Astrocyte (in vitro differentiated cells and primary cell): ENCODE data around the gene ISLR.

Experiments
- CTCF ChIP-seq: IDR thresholded peaks from 2 replicates; pipeline ENCODE4 v1.5.1; 2011; ENCODE audit warnings: low read depth, mild to moderate bottlenecking, inconsistent platforms, low read length, moderate library complexity; ENCODE audit not compliant: insufficient read depth
- EZH2 ChIP-seq: IDR thresholded peaks from 2 replicates; pipeline ENCODE4 v1.6.1; 2012; ENCODE audit warnings: mild to moderate bottlenecking, low read length, inconsistent platforms; ENCODE audit not compliant: insufficient read depth

DNA sequence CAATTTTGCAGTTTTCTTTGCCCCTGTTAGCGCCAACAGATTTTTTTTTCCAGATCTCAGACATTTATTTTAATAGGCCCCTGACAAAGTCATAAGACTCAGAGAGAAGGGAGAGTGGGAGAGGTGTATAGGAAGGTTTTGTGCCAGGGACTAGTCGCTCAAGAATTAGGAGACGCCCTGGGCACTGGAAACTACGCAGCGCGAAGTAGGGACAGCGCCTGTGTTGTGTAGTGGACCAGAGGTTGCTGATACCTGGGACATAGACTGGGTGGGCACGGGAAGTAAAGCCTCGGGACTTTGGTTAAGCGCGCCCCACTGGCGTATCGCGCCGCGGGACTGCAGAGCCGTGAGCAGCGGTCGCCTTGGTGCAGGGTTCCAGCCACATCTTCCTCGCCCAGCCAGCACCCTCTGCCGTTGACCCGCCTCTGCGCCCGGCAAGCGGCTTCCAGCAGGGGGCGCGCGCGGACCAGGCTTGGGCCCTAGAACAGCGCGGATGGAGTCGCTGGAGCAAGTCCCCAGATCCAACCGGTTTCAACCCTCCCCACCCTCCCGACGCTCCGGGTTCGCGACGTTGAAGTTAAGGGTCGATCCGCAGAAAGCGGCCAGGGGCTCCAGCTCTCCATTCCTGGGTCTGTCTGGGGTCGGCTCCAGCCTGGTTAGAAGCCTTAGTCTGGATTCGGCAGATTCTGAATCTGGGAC, 46.1 kb upstream of the ISLR start:
- TF ChIP-seq CTCF (peak; percentile 60), EZH2 (no peak)
